EL (cell line): ENCODE data around the gene SLC7A8.

ENCODE experiments used
- DNase-seq: peaks from one replicate; pipeline ENCODE4 v3.0.0-alpha.2; 2016

The SLC7A8 gene

DNA sequence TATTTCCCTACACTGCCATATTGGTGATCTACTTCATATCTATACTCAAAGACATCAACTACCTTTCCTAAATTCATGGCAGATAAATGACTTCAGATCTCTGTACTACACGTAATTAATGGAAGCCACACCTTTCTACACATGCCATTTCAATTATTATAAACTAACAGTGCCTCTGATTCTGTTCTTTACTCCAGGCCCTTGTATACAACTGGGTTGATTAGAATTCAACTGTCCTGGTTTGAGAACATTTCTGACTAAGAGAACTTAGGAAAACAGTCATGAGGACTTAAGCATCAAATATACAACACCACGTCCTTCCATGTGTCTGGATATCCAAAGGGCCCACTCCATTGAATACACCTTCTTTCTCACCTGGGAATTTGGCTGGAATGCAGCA, 90.4 kb downstream of the SLC7A8 start:
- no peak for DNase-seq

DNA sequence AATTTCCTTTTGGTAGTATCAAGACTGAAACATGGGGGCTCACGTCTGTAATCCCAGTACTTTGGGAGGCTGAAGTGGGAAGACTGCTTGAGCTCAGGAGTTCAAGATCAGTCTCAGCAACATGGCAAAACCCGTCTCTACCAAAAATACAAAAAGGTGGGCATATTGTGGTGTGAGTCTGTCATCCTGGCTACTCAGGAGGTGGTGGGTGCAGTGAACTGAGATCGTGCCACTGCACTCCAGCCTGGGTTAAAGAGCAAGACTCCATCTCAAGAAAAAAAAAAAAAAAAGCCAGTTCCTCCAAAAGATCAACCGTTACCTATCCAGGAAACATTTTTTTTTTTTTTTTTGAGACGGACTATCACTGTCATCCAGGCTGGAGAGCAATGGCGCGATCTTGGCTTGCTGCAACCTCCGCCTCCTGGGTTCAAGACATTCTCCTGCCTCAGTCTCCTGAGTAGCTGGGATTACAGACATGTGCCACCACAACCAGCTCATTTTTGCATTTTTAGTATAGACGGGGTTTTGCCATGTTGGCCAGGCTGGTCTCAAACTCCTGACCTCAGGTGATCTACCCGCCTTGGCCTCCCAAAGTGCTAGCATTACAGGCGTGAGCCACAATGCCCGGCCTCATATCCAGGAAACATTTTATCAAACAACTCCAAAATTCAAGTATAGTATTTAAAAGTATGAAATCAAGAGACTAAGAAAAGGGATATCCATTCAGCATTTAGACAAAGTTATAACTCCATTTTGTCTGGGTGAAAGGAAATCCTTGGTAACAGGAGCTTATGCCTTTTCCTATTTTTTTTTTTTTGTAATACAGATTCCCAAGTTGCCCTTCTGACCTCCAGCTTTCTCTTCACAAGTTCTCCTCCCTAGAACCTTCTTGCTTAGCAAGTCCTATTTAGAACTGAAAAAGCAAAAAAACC, 91.9 kb downstream of the SLC7A8 start:
- no peak for DNase-seq

DNA sequence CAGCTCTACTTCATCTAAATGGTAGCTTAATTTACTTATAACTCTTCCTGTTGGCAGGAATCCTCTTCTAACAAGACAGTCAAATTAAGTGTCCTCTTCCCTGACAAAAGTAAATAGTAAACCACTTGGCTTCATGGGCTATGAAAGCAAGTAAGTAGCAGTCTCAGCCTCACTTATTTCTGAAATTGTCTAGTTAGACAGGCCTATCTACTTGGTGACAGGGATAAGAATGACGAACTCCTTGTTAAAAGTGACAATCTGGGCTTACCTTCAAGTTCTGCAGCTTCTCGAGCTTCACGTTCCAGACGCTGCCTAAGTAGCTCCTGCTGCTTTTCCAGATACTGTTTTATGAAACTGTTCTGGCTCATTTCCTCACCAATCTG, 93.2 kb downstream of the SLC7A8 start:
- no peak for DNase-seq

DNA sequence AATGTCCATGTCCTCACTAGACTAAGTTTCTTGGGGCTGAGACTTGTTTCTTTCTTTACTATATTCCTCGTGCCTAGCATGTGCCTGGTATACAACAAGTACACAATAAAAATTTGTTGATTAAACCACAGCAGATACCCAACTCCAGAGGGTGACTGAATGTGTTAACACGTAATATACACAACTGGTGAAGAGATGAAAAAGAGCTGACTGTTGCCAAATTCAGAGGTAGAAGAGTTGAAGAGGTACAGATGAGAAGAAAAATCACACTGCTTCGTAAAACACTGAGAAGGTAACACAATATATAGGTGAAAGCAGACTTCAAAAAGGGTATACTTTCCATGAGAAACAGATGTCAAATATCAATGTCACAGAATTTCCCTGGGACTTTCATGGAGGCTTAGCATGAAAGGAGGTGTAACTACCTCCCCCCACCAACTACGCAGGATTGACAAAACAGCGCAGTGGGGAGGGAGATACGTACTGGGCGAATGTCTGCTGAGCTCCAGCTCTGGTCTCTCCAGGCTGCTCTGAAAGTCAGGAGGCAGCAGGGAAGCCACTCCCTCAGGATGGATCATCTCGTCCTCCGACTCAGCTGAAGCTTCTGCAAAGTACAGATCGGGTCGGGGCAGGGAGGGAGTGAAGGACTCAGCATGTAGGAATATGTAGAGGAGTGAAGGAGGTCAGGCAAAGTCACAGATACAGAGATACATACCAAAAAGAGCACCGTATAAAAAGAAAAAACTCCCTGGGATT, 93.8 kb downstream of the SLC7A8 start:
- DNase-seq = no peak

DNA sequence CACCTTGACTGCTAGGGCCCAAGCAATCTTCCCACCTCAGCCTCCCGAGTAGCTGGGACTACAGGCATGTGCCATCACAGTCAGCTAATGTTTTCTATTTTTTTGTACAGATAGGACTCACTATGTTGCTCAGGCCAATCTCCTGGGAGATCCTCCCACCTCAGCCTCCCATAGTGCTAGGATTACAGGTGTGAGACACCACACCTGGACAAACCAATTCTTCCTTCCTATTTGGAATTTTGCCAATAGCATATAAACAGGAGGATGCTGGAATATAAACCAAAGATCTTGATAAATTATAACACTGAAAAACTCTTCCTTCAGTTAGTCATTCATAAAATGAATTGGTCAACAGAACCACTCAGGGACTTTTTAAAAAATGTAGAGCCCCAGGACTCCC, 96.9 kb downstream of the SLC7A8 start:
- no peak for DNase-seq

GRCh38 chr14:23085458-23085857, 98.0 kb downstream of the SLC7A8 start:
- DNase-seq = no peak

DNA sequence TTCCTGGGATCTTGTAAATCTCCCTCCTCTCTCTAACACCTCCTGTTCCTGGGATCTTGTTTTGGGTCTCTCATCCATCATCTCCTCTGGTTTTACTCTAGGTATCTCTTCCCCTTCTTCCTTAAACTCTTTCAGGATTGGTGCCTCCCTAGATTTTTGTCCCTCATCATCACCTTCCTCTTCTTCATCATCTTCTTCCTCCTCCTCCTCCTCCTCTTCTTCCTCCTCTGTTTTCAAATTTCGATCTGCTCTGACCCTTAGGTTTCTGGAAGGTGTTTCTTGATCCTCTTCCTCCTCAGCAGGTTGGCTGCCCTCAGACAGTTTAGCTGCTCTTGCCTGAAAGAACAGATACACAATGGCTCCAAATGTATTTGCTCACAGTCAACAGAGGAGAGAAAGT, 103.0 kb downstream of the SLC7A8 start:
- DNase-seq = no peak

DNA sequence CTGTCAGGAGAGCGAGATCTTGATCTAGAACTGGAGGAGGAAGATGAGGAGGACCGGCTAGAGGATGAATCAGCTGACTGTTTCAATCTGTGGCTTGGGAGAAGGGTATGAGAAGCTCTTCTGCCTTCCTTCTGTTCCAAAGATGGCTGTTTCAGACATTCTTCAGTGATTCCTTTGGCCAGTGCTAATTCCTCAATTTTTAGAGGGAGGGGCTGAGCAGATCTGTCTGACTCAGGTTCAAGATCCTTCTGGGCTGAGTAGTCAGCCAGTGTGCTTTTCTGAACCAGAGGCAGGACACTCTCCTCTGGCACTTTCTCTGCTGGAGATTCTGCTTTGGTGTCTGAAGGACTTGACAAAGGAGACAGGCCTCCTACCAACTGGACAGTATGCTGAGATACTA, 103.7 kb downstream of the SLC7A8 start:
- peak; percentile 65 for DNase-seq

DNA sequence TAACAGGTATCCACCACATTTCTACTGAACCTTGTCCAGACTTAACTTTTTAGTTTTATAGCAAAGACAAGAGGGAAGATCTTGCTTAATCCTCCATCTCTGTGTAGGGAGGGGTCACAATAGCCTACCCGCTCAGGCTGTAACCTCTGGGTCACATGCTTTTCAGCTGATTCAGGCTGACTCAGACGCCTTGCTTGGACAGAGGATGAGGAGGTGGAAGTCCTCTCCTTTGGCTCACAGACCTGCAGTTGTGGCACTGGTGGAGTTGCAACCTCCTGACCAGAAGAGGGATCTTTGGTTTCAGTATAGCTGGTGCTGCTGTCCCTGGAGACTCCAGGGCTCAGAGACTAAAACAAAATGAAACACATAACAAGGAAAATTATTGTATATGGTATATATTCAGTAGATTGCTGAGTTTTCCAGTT, 104.8 kb downstream of the SLC7A8 start:
- DNase-seq = peak; percentile 99

DNA sequence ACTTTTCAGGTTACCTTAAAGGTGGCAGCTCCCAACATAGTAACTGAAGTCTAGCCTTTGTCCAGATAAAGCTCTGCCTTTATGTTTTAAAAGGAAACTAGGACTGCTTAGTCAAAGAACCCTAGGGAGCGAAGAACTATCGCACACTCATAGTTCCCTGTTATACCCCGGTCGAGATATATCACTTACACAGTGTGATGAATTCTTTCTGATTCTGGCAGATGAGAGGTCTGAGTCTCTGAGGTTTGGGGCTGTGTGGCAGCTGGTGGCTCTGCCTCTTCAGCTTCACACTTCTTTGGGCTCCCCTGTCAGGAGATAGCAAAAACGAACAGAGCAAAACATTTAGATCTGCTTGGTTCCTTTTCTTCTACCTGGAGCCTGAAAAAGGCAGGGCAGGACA, 105.5 kb downstream of the SLC7A8 start:
- no peak for DNase-seq

GRCh38 chr14:23076785-23077408, 106.6 kb downstream of the SLC7A8 start:
- DNase-seq = peak; percentile 48
